GM21619 (cell line): Measurements from ENCODE around the gene MEOX1.

Source experiments
- ATAC-seq: cut with Tn5 transposase; IDR thresholded peaks from one replicate; pipeline ENCODE4 v1.9.1; 2021; ENCODE audit not compliant: unreplicated experiment

Gene MEOX1

GRCh38 chr17:43597624-43598356 lies 63.9 kb downstream of the MEOX1 start:
- no peak for ATAC-seq

- ATAC-seq: no peak
These were observed 66.3 kb downstream of the MEOX1 start for GRCh38 chr17:43595466-43595865.

- no peak for ATAC-seq
These were observed 69.8 kb downstream of the MEOX1 start for GRCh38 chr17:43591779-43592562.

GRCh38 chr17:43591001-43591400 lies 70.7 kb downstream of the MEOX1 start:
- ATAC-seq: no peak
